Fibroblast of lung (primary cell): ENCODE data around the gene DPP4. TPM values are rescaled to one million over a fixed set of nuclear protein-coding genes. Genes with fewer than 3 reads are reported as not detected.

Experiments
- DNase-seq, 2 donors: peaks; one replicate each; pipeline versions ENCODE4 v3.0.0 to v3.0.0-alpha.2; 2010; ENCODE audit warnings: low read depth in 2 of 2
- H2AFZ ChIP-seq: 2 replicates; pipeline ENCODE4 v1.5.1; 2012; ENCODE audit warnings: low read length, control low read depth, inconsistent platforms
- H3K27ac ChIP-seq: 2 replicates; pipeline ENCODE4 v1.5.1; 2011; ENCODE audit warnings: low read length, control low read depth; ENCODE audit not compliant: insufficient read depth
- H3K27me3 ChIP-seq: 2 replicates; pipeline ENCODE4 v1.5.1; 2011; ENCODE audit warnings: mild to moderate bottlenecking, low read length; ENCODE audit not compliant: control insufficient read depth, insufficient read depth
- H3K36me3 ChIP-seq: 2 replicates; pipeline ENCODE4 v1.5.1; 2011; ENCODE audit warnings: low read length; ENCODE audit not compliant: control insufficient read depth, insufficient read depth
- H3K4me1 ChIP-seq: 2 replicates; pipeline ENCODE4 v1.5.1; 2011; ENCODE audit warnings: low read length; ENCODE audit not compliant: control insufficient read depth, insufficient read depth; ENCODE audit errors: extremely low read depth
- H3K4me2 ChIP-seq: 2 replicates; pipeline ENCODE4 v1.5.1; 2011; ENCODE audit warnings: low read length, control low read depth; ENCODE audit not compliant: insufficient read depth; ENCODE audit errors: extremely low read depth
- H3K4me3 ChIP-seq, 4 experiments: fragments of 200-600 bp in 1 of 4; sonication (generic) in 1 of 4; replicated peaks in 1 of 4; 2 replicates each; pipeline ENCODE4 v1.5.1; 2011 to 2016; ENCODE audit warnings: low read length in 4 of 4, low read depth in 3 of 4, mild to moderate bottlenecking in 3 of 4, control low read depth in 2 of 4, inconsistent platforms in 1 of 4, mixed read lengths in 1 of 4; ENCODE audit not compliant: insufficient read depth in 1 of 4; ENCODE audit errors: control extremely low read depth in 1 of 4
- H3K79me2 ChIP-seq: 2 replicates; pipeline ENCODE4 v1.5.1; 2012; ENCODE audit warnings: mild to moderate bottlenecking, low read length, inconsistent platforms; ENCODE audit not compliant: control insufficient read depth, insufficient read depth
- H3K9ac ChIP-seq: 2 replicates; pipeline ENCODE4 v1.5.1; 2011; ENCODE audit warnings: mild to moderate bottlenecking, low read length, control low read depth; ENCODE audit not compliant: insufficient read depth
- H3K9me3 ChIP-seq: 2 replicates; pipeline ENCODE4 v1.5.1; 2012; ENCODE audit warnings: low read depth, low read length; ENCODE audit not compliant: control insufficient read depth, insufficient read depth
- H4K20me1 ChIP-seq: 2 replicates; pipeline ENCODE4 v1.5.1; 2011; ENCODE audit warnings: low read length; ENCODE audit not compliant: control insufficient read depth, insufficient read depth; ENCODE audit errors: extremely low read depth
- CTCF ChIP-seq, 2 donors: IDR thresholded peaks in 1 of 2; conservative IDR thresholded peaks in 1 of 2; 1 replicate in 1 of 2; 2 replicates in 1 of 2; pipeline ENCODE4 v1.5.1; 2011 to 2012; ENCODE audit warnings: low read length in 2 of 2, control low read depth in 1 of 2, inconsistent platforms in 1 of 2, low read depth in 1 of 2, mild to moderate bottlenecking in 1 of 2
- EZH2 ChIP-seq: IDR thresholded peaks from 2 replicates; pipeline ENCODE4 v1.5.1; 2012; ENCODE audit warnings: low read length, control low read depth, mild to moderate bottlenecking; ENCODE audit errors: missing control alignments
- polyA plus RNA-seq, 2 donors: library from polyadenylated mRNA; depleted of rRNA in 1 of 2; stranded (reverse) in 1 of 2; unstranded in 1 of 2; fragments of >200 nt; gene quantifications; 2 replicates each; pipeline ENCODE4 v1.2.1, GENCODE V29; 2011 to 2012; ENCODE audit warnings: missing spikeins in 1 of 2
- total RNA-seq: library from RNA; depleted of rRNA; stranded (reverse); fragments of >200 nt; gene quantifications from 2 replicates; pipeline ENCODE4 v1.2.1, GENCODE V29; 2014

Gene DPP4
- total and polyA plus RNA-seq, 2 donors (not counting 1 experiment from before 2014, with no cell fraction given): 58.1 to 297 TPM

GRCh38 chr2:162106746-162107145 is 32.7 kb upstream of the DPP4 start:
- no peak for DNase-seq
- H3K4me3 ChIP-seq: no peak overlapping the region
- no peak overlapping the region for H3K9ac ChIP-seq
- H3K79me2 ChIP-seq: no peaks in the 10 kb centered on the region
- H3K9me3 ChIP-seq: no peaks in the 10 kb centered on the region
- H3K4me2 ChIP-seq: no peak overlapping the region
- no peaks in the 10 kb centered on the region for H3K27me3 ChIP-seq
- no peak overlapping the region for H3K27ac ChIP-seq
- H2AFZ ChIP-seq: no peak overlapping the region
- H3K4me1 ChIP-seq: peaks cover 2% of the 10 kb centered on the region
- no peaks in the 10 kb centered on the region for H3K36me3 ChIP-seq
- TF ChIP-seq EZH2 (no peak), CTCF (conservative IDR thresholded peaks at IDR 0.05 in 1 of 2, IDR thresholded peaks at IDR 0.05 in 1 of 2; ENCODE audit: low read depth in 1 of 2, low read length in 2 of 2) (no peak)
- no peaks in the 10 kb centered on the region for H4K20me1 ChIP-seq

- no peak overlapping the region for H2AFZ ChIP-seq
Observed at GRCh38 chr2:162106146-162106551, 32.1 kb upstream of the DPP4 start.

GRCh38 chr2:162103443-162104009 is 29.5 kb upstream of the DPP4 start:
- Histone ChIP-seq H3K27me3 (no peaks in the 10 kb centered on the region), H3K9ac (no peak overlapping the region), H3K36me3 (no peaks in the 10 kb centered on the region), H3K4me3 (no peak overlapping the region), H2AFZ (no peak overlapping the region), H3K79me2 (no peaks in the 10 kb centered on the region), H3K9me3 (no peaks in the 10 kb centered on the region), H3K4me2 (no peak overlapping the region), H3K27ac (no peak overlapping the region), H4K20me1 (no peaks in the 10 kb centered on the region), H3K4me1 (peaks cover 2% of the 10 kb centered on the region)
- peak in 1 of 2 donors; percentile 47 for DNase-seq
- TF ChIP-seq CTCF (conservative IDR thresholded peaks at IDR 0.05 in 1 of 2, IDR thresholded peaks at IDR 0.05 in 1 of 2; ENCODE audit: low read depth in 1 of 2, low read length in 2 of 2): no peak
- TF ChIP-seq EZH2: no peak

More at GRCh38 chr2:162106146-162106551, 32.1 kb upstream of the DPP4 start:
- Histone ChIP-seq H3K79me2 (no peaks in the 10 kb centered on the region), H3K4me3 (no peak overlapping the region), H3K36me3 (no peaks in the 10 kb centered on the region), H3K9ac (no peak overlapping the region), H3K4me2 (no peak overlapping the region), H3K27ac (no peak overlapping the region), H3K27me3 (no peaks in the 10 kb centered on the region), H4K20me1 (no peaks in the 10 kb centered on the region), H3K4me1 (peaks cover 2% of the 10 kb centered on the region), H3K9me3 (no peaks in the 10 kb centered on the region)
- DNase-seq: peak; percentile 42 to 73
- TF ChIP-seq EZH2 (no peak), CTCF (conservative IDR thresholded peaks at IDR 0.05 in 1 of 2, IDR thresholded peaks at IDR 0.05 in 1 of 2; ENCODE audit: low read depth in 1 of 2, low read length in 2 of 2) (no peak)
